ENCODE measurements around the gene FHDC1. TPM values are rescaled to one million over a fixed set of nuclear protein-coding genes. Genes with fewer than 3 reads are reported as not detected.

Gene FHDC1
- total and polyA plus RNA-seq, 12 donors = 0.08 to 0.43 (median 0.19) TPM

DNA sequence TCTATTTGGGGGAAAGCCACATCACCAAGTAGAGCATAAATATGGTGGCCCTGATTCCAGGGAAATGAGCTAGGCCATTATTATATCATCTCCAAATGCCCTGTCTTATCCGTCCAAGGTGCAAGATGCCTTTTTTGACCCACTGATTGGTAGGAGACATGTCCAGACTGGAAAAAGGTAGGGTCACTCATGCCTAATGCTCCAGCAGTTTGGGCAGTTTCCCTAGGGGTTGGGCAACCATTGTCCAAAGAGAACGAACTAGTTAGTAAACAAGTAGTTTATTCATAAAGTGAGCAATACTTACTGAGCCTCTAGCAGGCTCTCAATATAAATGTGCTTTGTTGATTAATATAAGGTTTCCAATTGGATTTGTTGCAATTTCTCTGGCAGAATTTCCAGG, 6.2 kb downstream of the FHDC1 start:
- peaks cover 0 to 18% (median 7%) of the 10 kb centered on the region in 9 donors for H3K4me1 ChIP-seq
- H3K4me3 ChIP-seq = no peak overlapping the region
- ATAC-seq (no peak), DNase-seq (no peak)
- no peaks in the 10 kb centered on the region for H3K9me3 ChIP-seq
- H3K27me3 ChIP-seq = peaks cover 0 to 49% (median 34%) of the 10 kb centered on the region in 7 donors
- intact Hi-C loops (cut with DNase I) = no loop called here
- TF ChIP-seq CTCF (IDR thresholded peaks at IDR 0.05) = no peak
- no peak overlapping the region for H3K27ac ChIP-seq
- 95% methylated on average over 2 of the region's 2 CpGs for WGBS, 2 donors
- H3K36me3 ChIP-seq = no peaks in the 10 kb centered on the region

DNA sequence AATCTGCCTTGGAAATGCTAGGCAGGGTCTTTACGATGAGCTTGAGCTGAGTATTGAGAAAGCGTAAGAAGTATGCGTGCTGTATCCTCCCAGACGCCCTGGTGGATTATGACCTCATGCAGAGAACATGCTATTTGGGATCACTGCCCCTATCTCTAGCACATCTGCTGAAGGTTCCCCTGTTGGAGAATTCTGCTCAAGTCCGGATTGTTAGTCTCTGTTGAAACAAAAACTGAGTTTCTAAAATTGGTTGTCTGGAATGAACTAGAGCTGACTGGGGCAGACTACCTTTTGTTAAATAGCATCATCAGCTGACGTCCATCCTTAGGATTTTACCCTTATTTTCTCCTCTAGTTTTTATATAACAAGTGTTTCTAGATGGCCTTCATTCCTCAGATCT, 7.5 kb downstream of the FHDC1 start:
- Histone ChIP-seq H3K27me3 (peaks cover 0 to 40% (median 31%) of the 10 kb centered on the region in 7 donors), H3K27ac (peak overlapping the region in 1 of 10 donors; percentile 34), H3K9me3 (no peaks in the 10 kb centered on the region), H3K4me3 (no peak overlapping the region), H3K4me1 (peaks cover 0 to 7% (median 0%) of the 10 kb centered on the region in 9 donors), H3K36me3 (no peaks in the 10 kb centered on the region)
- intact Hi-C loops (cut with DNase I) = no loop called here
- TF ChIP-seq CTCF (IDR thresholded peaks at IDR 0.05) = no peak
- DNase-seq = no peak
- peak in 5 of 8 donors; percentile 41 to 85 (median 50) for ATAC-seq
- 74% methylated on average over 6 of the region's 6 CpGs for WGBS, 2 donors

GRCh38 chr4:152944666-152945320, 8.7 kb downstream of the FHDC1 start:
- Histone ChIP-seq H3K4me3 (no peak overlapping the region), H3K27ac (no peak overlapping the region), H3K4me1 (peaks cover 0 to 7% (median 0%) of the 10 kb centered on the region in 9 donors), H3K36me3 (no peaks in the 10 kb centered on the region), H3K9me3 (no peaks in the 10 kb centered on the region), H3K27me3 (peaks cover 0 to 39% (median 25%) of the 10 kb centered on the region in 7 donors)
- DNase-seq (no peak), ATAC-seq (no peak)
- WGBS, 2 donors = 67 to 68% methylated on average over 4 of the region's 4 CpGs
- no peak for TF ChIP-seq CTCF (IDR thresholded peaks at IDR 0.05)
- intact Hi-C loops (cut with DNase I) = no loop called here

GRCh38 chr4:152945639-152946038, 9.5 kb downstream of the FHDC1 start:
- Histone ChIP-seq H3K4me1 (peaks cover 0 to 7% (median 0%) of the 10 kb centered on the region in 9 donors), H3K36me3 (no peaks in the 10 kb centered on the region), H3K9me3 (no peaks in the 10 kb centered on the region), H3K27ac (no peak overlapping the region), H3K27me3 (peaks cover 0 to 39% (median 17%) of the 10 kb centered on the region in 7 donors), H3K4me3 (no peak overlapping the region)
- ATAC-seq = no peak
- intact Hi-C loops (cut with DNase I) = no loop called here
- no peak for TF ChIP-seq CTCF (IDR thresholded peaks at IDR 0.05)
- no peak for DNase-seq
- 94 to 97% methylated on average over 9 of the region's 9 CpGs for WGBS, 2 donors
